ES-I3 (cell line): ENCODE measurements around the gene PHACTR1.

ENCODE experiments used
- H3K36me3 ChIP-seq: 2 replicates; pipeline ENCODE4 v1.6.1; 2013; ENCODE audit warnings: mild to moderate bottlenecking, low read length, control low read depth, moderate library complexity; ENCODE audit not compliant: insufficient read depth
- H3K4me1 ChIP-seq: 2 replicates; pipeline ENCODE4 v1.6.1; 2013; ENCODE audit warnings: mild to moderate bottlenecking, control low read depth, low read length; ENCODE audit not compliant: insufficient read depth
- H3K9ac ChIP-seq: 2 replicates; pipeline ENCODE4 v1.6.1; 2013; ENCODE audit warnings: low read depth, mild to moderate bottlenecking, low read length, moderate library complexity
- H3K9me3 ChIP-seq: 2 replicates; pipeline ENCODE4 v1.6.1; 2013; ENCODE audit warnings: mild to moderate bottlenecking, low read length, moderate library complexity; ENCODE audit not compliant: control insufficient read depth, insufficient read depth

Gene PHACTR1

DNA sequence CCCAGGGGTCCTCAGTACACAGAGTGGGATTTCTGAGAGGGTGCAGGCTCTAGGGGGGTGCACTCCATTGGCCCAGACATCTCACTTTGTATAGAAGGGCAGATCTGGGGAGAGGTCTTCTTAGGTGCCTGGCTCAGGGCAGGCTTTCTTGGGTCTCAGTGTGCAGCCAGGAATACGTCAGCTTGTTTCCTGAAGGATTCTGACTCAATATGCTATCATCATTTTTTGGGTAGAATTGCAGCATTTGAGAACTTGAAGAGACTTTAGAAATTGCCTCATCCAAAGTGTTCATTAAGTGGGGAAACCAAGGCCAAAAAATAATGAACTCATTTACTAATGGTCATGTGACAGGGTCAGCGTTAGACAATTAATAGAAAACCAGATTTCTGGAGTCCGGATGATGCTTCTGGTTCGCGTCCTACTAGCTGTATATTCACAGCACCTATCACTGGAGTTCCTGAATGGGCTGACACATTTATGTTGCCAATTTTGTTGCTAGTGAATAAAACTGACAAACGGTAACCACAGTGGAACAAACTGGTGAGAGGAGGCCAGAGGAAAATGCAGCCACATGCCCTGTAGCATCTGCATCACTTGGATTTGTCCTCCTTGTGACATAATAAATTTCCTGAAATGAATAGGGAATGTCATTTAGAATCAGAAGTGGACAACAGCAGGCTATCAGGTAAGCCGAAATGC is 372.9 kb downstream of the PHACTR1 start:
- Histone ChIP-seq H3K4me1 (no peaks in the 10 kb centered on the region), H3K9ac (no peak overlapping the region), H3K9me3 (no peaks in the 10 kb centered on the region), H3K36me3 (no peaks in the 10 kb centered on the region)

DNA sequence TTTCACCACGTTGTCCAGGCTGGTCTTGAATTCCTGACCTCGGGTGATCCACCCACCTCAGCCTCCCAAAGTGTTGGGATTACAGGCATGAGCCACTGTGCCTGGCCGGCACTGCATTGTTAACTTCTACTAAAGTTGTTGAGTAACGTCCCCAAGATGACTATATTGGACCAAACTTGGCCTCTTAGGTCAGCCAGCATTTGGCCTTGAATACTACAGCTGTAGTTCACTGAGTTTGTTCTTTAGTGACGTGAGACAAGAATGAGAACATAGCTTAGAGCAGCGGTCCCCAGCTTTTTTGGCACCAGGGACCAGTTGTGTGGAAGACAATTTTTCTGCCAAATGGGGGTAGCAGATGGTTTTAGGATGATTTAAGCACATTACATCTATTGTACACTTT is 374.6 kb downstream of the PHACTR1 start:
- Histone ChIP-seq H3K9ac (no peak overlapping the region), H3K4me1 (no peaks in the 10 kb centered on the region)

GRCh38 chr6:13094781-13095425 is 378.3 kb downstream of the PHACTR1 start:
- H3K36me3 ChIP-seq, result no peaks in the 10 kb centered on the region
- no peaks in the 10 kb centered on the region for H3K9me3 ChIP-seq
- H3K9ac ChIP-seq, result no peak overlapping the region
- H3K4me1 ChIP-seq, result no peaks in the 10 kb centered on the region

More for the DNA sequence above, 374.6 kb downstream of the PHACTR1 start:
- no peaks in the 10 kb centered on the region for H3K36me3 ChIP-seq
- no peaks in the 10 kb centered on the region for H3K9me3 ChIP-seq

GRCh38 chr6:13096084-13096483 is 379.5 kb downstream of the PHACTR1 start:
- no peaks in the 10 kb centered on the region for H3K9me3 ChIP-seq
- H3K36me3 ChIP-seq, result no peaks in the 10 kb centered on the region
- no peaks in the 10 kb centered on the region for H3K4me1 ChIP-seq

GRCh38 chr6:13097454-13097853 is 380.9 kb downstream of the PHACTR1 start:
- no peaks in the 10 kb centered on the region for H3K9me3 ChIP-seq
- no peaks in the 10 kb centered on the region for H3K4me1 ChIP-seq
- no peaks in the 10 kb centered on the region for H3K36me3 ChIP-seq
- no peak overlapping the region for H3K9ac ChIP-seq

More at GRCh38 chr6:13096084-13096483, 379.5 kb downstream of the PHACTR1 start:
- H3K9ac ChIP-seq, result no peak overlapping the region

DNA sequence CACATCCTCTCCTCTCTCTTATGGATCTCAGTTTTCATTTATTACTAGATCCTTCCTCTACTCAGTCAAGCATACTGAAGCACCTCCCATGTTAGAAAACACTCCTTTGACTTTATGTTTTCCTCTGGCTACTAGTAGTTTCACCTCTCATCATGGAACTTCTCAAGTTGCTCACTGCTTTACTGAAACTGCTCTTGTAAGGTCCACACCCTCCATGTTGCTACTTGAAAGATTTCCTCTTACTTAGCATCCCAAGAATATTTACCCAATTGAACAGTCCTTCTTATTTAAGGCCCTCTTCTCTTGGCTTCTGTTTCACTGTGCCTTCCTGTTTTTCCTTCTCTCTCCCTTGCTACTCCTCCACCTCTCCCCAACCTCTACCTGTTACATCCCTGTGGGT is 381.4 kb downstream of the PHACTR1 start:
- Histone ChIP-seq H3K9ac (no peak overlapping the region), H3K9me3 (no peaks in the 10 kb centered on the region), H3K36me3 (no peaks in the 10 kb centered on the region), H3K4me1 (no peaks in the 10 kb centered on the region)

DNA sequence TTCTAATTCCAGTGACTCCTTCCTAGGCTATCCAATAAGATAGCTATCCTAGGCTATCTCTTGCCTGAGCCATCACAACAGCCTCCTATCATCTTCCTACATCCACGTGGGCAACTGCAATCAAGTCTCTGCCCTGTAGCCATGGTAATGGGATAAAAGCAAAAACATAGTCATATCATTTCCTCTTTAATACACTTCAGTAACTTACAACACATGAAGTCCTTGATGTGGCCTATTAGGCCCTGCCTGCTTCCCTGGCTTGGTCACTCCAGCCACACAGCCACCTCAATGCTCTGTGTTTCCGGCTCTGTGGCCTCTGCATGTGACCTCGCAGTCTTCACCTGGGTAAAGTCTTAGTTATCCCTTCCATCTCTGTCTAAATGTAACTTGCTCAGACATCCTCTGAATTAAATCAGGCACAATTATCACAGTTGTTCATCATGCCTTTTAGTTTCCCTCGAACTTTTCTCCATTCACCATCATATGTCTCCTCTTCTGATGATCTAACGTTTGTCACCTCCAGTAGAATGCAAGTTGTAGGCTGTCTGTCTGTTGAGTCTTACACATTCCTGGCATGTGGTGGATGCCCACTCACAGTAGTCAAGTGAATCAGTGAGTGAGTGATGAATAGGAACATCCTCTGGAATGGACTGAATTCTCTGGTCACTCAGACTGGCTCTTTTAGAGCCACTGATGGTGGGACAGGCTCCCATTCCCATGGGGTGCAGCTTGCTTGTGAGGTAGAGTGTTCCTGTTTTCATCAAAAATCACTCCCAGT is 382.4 kb downstream of the PHACTR1 start:
- H3K36me3 ChIP-seq, result no peaks in the 10 kb centered on the region
- H3K4me1 ChIP-seq, result no peaks in the 10 kb centered on the region
- H3K9me3 ChIP-seq, result no peaks in the 10 kb centered on the region
- H3K9ac ChIP-seq, result no peak overlapping the region

DNA sequence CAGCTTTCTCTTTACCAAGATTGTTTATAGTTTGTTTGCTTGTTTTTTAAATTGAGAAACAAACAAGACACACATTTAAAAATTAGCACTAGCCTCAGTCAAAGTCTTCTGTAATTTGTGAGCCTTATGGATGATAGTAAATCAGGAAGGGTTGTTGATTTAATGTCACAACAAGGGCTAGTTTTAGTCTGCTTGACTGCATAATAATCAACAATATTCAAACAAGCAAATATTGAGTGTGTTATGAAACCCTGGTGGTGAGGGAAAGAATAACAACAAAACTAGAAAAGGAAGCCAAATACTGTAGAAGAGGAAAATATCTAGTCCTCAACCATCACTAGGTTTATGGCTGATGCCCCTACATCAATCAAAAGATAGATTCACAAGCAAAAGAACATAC is 383.2 kb downstream of the PHACTR1 start:
- Histone ChIP-seq H3K36me3 (no peaks in the 10 kb centered on the region), H3K9me3 (no peaks in the 10 kb centered on the region), H3K4me1 (no peaks in the 10 kb centered on the region), H3K9ac (no peak overlapping the region)

DNA sequence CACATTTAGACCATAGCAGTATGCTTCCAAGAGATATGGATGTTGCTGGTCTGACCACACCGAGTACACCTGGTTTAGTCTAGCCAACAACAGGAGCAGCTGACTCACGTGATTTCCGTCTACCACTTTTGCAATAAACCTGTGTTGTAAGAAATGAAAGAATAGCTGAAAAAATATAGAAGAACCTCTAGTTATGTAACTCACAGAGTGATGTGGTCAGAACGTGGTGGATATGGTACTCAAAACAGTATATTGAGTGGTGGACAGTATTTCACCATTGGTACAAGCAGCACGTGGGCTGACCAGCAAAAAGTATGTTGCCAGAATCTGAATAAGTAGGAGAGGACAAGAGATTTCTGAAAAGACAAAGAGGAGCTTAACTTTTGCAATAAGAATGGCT is 384.8 kb downstream of the PHACTR1 start:
- H3K4me1 ChIP-seq, result no peaks in the 10 kb centered on the region
- no peaks in the 10 kb centered on the region for H3K9me3 ChIP-seq
- H3K9ac ChIP-seq, result no peak overlapping the region
- H3K36me3 ChIP-seq, result no peaks in the 10 kb centered on the region

DNA sequence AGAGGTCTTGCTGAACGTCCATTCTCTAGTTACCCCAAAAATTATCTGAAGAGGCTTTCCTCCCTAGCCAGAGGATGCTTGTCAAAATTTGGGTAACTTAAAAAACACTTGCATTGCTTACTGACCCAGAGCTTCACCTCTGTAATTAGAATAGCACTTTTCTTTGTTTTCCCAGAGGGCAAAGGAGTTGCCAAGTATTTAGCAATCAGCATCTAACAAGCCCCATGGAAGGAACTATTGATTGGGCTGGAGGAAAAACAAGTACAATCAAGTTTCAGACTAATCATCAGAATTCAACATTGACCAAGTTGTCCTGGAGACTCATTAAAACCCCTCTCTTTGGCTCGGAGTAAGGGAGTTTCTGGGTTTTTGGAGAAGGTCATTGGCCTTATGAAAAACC is 385.4 kb downstream of the PHACTR1 start:
- Histone ChIP-seq H3K9me3 (no peaks in the 10 kb centered on the region), H3K36me3 (no peaks in the 10 kb centered on the region), H3K9ac (no peak overlapping the region), H3K4me1 (no peaks in the 10 kb centered on the region)

DNA sequence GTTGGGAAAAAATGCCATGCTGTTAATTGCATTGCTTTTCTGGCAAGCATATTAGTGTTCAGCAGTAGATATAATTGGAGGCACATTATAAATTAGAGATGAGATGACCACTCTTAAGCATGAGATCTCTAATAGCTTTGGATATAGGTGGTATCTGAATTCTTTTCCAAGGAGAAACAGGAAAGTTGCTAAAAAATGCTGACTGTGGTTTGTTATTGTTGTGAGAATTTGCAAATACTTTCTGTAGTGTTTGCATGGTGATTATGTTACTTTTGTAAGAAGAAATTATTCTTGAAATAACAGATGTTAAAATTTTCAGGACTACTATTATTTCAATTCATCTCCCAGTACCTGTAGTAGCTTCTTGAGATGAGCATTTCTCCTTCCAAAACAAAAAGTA is 386.6 kb downstream of the PHACTR1 start:
- Histone ChIP-seq H3K4me1 (no peaks in the 10 kb centered on the region), H3K9me3 (no peaks in the 10 kb centered on the region), H3K36me3 (no peaks in the 10 kb centered on the region), H3K9ac (no peak overlapping the region)

GRCh38 chr6:13105139-13105538 is 388.6 kb downstream of the PHACTR1 start:
- H3K9me3 ChIP-seq, result no peaks in the 10 kb centered on the region
- no peak overlapping the region for H3K9ac ChIP-seq
- no peaks in the 10 kb centered on the region for H3K36me3 ChIP-seq
- no peaks in the 10 kb centered on the region for H3K4me1 ChIP-seq

GRCh38 chr6:13112921-13113320 is 396.4 kb downstream of the PHACTR1 start:
- Histone ChIP-seq H3K36me3 (no peaks in the 10 kb centered on the region), H3K9me3 (no peaks in the 10 kb centered on the region), H3K9ac (no peak overlapping the region), H3K4me1 (no peaks in the 10 kb centered on the region)

DNA sequence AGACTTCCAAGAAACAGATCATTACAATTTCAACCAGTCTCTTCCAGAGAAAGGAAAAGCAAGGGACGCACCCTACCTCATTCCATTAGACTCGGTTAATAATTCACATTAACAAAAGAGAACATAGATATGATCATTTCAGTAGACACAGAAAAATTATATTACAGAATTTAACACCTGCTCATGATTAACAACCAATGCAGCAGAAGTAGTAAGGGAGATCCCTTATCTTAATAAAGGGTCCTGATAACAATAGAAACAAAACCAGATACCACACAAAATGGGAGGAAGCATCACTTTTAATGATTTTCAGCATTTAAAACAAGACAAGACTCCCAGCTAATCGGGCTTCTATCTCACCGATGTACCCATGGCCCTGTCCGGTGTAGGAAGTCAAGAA is 396.8 kb downstream of the PHACTR1 start:
- Histone ChIP-seq H3K9ac (no peak overlapping the region), H3K4me1 (no peaks in the 10 kb centered on the region), H3K9me3 (no peaks in the 10 kb centered on the region), H3K36me3 (no peaks in the 10 kb centered on the region)
